DMS 273 (cell line): ENCODE measurements around the gene DAG1.

Experiments used
- DNase-seq: peaks from one replicate; lab custom pipeline; 2025; ENCODE audit not compliant: unreplicated experiment; lab: John Stamatoyannopoulos, UW

Gene DAG1

DNA sequence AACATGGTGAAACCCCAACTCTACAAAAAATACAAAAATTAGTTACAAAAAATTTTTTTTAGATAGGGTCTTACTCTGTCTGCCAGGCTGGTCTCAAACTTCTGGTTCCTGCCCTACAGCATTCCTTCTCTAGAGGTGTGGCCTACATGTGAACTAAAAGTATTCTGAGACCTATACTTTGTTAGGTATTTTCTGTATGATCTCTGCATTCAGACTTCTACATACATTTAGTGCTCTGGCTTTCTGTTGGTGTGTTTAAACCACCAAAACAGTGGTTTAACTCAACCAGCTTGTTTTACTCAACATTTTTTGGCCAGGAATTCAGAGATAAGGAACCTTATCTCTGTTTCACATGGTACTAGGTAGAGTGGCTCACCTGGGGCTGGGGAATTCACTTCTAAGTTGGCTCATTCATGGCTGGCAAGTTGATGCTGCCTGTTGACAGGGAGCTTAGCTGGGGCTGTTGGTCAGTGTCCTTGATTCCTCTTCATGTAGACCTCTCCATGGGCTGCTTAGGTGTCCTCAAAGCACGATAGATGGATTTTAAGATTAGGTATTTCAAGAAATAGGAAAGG lies 42.8 kb downstream of the DAG1 start:
- no peak for DNase-seq

DNA sequence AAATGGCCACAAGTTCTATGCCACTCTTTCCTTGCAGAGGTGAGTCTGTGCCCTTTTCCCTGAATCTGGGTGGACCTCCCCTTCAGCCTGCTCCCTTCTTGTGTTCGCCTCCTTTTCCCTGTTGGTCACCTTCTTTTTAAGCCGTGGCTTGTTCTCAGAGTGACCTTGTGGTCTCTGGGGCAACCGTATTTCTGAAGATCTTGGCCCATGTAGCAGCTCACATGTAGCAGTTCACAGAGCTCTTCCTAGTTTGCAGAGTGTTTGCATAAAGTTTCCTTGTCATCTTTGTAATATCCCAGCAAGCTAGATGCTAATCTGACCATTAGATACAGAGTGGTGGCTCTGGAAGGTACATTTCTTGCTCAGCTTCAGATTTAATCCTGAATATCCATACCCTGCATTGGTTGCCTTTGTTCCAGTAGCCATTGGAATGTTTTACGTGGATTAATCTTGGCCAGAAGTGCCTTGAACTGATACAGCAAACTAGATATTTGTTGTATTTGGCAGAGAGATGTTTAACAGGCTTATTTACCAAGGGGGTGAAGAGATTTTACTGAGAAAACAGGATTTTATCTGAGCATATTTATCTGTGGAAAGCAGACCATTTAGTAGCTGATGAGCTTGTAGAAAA lies 43.5 kb downstream of the DAG1 start:
- no peak for DNase-seq

GRCh38 chr3:49518016-49518415 lies 47.9 kb downstream of the DAG1 start:
- no peak for DNase-seq

GRCh38 chr3:49518441-49518840 lies 48.4 kb downstream of the DAG1 start:
- DNase-seq = no peak

DNA sequence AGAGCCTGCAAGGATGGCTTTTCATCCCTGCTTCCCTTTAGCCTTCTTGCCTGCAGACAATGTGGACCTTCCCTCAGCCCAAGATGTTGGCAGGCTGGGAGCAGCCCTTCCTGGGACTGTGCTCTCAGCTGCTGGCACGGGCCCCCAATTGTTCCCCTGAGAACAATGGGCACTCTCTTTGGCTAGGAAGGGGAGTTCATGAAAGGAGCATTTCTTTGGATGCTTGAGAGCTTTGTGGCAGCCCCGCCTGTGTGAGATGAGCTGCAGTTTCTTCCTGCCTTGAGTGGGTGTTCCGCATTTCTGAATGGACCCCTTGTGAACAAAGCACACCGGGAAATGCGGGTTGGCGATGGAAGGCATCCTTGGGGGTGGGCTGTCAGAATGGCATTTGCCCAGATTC lies 49.2 kb downstream of the DAG1 start:
- no peak for DNase-seq

DNA sequence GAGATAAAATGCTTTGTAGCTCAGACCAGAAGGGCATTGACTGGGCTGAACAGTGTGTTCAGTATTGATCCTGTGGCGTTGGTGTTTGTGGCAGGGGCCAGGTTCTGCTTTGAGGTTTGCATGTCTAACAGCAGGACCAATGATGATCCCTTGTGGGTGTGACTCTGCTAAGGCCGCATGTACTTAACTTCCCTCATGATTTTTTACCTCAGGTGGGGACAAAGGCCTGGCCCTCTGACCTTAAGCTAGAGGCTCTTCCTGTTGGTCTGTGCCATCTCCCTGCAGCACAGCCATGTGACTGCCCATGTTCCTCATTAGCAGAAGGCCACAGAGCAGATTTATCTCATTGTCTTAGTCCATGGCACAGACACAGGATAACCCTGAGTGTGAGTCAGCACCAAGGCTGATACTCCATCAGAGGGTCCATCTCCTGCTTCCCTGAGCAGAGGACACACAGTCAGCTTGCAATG lies 49.9 kb downstream of the DAG1 start:
- no peak for DNase-seq

DNA sequence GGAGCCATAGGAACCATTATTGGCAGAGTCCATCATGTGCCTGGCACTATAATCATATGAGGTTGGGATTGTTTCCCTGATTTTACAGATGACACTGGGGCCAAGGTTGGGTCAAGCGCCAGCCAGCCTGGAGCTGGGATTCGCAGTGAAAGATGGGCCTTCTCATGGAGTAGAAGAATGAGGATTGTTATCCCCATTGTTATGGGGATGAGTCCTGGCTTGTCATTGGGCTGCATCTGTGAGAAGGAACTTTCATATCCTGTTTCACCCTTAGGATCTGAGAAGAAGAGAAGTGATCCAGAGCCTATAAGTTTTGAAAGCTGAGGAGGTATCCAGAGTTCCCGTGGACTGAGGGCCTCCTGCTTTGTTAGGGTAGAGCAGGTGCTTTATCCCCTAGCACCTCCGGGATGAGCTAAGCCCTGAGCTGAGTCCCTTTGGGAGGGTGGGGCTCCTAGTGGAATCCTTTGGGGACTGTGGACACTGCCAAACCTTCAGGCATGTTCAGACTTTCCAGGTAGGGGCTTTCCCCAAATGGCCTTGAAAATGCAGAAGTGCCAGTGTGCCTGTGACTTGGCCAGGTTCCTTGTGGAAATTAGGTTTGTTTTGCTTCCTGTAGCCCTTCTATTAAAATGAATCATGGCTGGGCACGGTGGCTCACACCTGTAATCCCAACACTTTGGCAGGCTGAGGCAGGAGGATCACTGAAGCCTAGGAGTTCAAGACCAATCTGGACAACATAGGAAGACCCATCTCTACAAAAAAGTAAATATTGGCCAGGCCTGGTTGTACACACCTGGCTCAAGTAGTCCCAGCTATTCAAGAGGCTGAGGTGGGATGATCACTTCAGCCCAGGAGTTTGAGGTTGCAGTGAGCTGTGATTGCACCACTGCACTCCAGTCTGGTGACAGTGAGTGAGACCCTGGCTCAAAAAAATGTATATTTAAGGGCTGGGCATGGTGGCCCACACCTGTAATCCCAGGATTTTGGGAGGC lies 54.0 kb downstream of the DAG1 start:
- DNase-seq = no peak

GRCh38 chr3:49529567-49529966 lies 59.5 kb downstream of the DAG1 start:
- no peak for DNase-seq

DNA sequence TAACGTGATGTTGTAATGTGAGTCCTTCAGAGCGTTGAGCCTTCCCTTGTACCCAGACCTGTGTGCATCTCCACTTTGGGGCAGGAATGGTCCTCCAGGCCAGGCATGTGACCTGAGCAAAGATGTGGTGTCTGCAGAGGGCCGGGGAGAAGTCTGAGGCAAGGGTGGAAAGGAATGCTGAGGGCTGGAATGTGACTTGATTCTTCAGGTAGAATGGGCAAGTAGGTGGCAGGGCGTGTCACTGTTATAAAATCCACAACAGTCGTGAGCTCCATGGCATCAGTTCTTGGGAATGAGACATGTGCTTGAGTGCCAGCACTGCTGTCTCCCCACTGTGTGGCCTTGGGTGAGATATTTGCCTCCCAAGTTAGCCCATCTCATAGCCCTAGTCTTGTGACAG lies 60.2 kb downstream of the DAG1 start:
- no peak for DNase-seq

DNA sequence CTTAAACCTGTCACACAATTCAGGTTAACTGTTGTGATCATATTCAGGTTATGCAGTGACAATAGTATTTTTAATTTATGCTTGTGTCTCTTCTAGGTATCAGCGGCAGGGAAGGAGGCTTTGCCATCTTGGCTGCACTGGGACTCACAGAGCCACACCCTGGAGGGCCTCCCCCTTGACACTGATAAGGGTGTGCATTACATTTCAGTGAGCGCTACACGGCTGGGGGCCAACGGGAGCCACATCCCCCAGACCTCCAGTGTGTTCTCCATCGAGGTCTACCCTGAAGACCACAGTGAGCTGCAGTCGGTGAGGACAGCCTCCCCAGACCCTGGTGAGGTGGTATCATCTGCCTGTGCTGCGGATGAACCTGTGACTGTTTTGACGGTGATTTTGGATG lies 60.6 kb downstream of the DAG1 start:
- no peak for DNase-seq

GRCh38 chr3:49531218-49531617 lies 61.2 kb downstream of the DAG1 start:
- no peak for DNase-seq

DNA sequence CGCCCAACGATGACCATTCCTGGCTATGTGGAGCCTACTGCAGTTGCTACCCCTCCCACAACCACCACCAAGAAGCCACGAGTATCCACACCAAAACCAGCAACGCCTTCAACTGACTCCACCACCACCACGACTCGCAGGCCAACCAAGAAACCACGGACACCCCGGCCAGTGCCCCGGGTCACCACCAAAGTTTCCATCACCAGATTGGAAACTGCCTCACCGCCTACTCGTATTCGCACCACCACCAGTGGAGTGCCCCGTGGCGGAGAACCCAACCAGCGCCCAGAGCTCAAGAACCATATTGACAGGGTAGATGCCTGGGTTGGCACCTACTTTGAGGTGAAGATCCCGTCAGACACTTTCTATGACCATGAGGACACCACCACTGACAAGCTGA lies 61.6 kb downstream of the DAG1 start:
- DNase-seq = no peak

GRCh38 chr3:49533031-49533430 lies 63.0 kb downstream of the DAG1 start:
- no peak for DNase-seq

DNA sequence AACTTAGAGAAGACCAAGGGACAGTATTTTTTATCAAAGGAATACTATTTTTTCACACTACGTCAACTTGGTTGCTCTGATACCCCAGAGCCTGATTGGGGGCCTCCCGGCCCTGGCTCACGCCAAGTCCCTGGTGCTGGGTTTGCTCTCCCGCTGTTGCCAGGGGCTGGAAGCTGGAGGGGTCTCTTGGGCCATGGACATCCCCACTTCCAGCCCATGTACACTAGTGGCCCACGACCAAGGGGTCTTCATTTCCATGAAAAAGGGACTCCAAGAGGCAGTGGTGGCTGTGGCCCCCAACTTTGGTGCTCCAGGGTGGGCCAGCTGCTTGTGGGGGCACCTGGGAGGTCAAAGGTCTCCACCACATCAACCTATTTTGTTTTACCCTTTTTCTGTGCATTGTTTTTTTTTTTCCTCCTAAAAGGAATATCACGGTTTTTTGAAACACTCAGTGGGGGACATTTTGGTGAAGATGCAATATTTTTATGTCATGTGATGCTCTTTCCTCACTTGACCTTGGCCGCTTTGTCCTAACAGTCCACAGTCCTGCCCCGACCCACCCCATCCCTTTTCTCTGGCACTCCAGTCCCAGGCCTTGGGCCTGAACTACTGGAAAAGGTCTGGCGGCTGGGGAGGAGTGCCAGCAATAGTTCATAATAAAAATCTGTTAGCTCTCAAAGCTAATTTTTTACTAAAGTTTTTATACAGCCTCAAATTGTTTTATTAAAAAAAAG lies 63.9 kb downstream of the DAG1 start:
- DNase-seq = no peak

- DNase-seq = peak; percentile 15
Observed at GRCh38 chr3:49534581-49535441, 64.7 kb downstream of the DAG1 start.

DNA sequence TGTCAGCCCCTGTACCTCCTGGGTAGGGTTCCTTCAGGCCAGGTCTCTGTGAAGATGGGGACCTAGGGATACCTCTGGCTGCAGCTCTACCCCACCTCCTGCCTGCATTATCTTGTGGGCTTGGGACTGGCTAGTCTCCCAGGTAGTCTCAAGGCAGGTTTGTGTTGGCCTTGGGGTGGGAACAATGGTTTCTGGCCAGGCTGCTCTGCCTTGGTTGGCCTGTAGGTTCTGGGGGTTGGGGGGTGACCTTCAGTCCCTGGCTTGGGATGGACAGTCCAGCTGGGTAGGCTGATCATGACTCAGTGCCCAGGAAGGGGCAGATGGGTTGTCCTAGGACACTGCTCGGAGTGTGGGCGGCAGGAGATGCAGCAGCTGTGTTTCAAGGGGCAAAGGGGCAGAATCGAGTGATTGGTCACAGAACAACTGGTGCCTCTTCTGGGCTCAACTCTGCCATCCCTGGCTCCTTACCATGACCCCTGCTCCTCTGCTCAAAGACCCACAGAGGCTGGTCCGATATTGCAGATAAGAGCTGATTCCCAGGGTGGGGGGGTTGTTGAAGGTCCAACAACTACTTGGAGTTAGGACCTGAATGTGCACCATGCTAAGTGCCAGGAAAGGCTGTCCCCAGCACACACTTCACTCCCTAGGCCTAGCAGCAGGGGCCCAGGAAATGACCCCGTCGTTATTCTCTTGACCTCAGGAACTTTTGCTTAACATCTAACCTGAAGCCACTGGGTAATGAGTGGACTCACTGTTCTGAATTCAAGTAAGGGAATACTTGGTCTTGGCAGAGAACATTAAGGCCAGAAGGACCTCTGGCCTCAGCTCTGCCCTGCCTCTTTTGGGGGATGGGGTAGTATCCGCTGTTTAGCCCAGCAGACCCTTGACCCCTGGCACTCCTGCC lies 66.2 kb downstream of the DAG1 start:
- no peak for DNase-seq

- DNase-seq = no peak
Observed at GRCh38 chr3:49536875-49537533, 66.9 kb downstream of the DAG1 start.

DNA sequence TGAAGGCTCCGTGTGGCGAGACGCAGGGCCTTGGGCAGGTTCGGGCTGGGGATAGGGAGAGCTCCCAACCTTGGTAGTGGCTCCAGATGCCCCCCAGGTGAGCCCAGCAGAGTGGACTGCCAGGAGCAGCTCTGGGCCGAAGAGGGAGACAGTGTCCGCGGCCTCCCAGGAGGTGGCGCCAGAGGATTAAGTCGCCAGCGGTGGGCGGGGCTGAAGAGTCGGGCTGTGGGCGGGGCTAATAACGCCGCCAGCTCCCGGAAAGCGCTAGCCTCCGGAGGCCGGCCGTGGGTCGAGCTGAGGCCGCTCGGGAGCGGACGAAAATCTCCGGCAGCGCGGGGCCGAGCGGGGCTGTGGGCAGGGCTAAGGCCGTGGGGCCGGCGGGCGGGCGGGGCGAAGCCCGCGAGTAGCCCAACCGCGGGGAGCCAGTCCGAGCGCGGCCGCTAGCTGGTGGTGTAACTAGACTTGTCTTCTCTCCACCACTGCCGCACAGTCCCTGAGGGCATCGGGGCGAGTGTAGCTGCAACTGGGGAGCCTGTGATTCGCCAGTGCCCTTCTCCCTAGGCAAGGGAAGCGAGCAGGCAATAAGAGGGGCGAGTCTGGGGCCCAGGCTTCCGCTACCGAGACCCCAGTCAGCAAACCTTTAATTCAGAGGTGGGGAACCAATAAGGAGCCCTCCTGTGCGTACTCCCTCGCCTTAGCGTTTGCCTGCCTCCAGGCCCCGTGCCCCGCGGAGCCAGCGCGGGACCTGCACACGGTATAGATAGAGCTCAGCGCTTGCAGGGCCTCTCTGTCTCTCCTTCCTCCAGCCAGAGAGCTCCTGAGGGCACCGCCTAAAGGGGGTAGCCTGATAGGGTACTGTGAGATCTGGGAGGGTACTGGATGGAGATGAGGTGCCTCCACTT lies 69.8 kb downstream of the DAG1 start:
- DNase-seq = peak; percentile 93
